LoVo (cell line): ENCODE results near the gene PRLH.

ENCODE experiments used
- DNase-seq: peaks from one replicate; pipeline ENCODE4 v3.0.0-alpha.2; 2016; ENCODE audit warnings: low spot score

Gene PRLH

DNA sequence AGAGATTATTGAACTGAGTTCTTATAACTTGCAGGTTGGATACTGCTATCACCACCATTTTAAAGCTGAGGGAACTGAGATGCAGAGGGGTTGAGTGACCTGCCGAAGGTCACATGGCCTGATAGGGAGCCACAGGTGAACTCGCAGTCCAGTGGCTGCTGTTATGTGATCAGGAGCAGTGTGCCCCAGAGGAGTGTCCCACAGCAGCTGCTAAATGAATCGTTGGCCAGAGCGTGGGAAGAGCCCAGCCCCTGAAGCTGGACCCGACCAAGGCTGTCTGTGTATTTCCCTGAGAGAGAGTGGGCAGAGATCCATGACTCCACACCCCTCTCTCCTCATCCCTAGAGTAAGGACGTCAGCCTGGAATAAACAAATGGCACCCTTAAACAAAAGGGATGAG, 26.7 kb upstream of the PRLH start:
- DNase-seq: no peak

DNA sequence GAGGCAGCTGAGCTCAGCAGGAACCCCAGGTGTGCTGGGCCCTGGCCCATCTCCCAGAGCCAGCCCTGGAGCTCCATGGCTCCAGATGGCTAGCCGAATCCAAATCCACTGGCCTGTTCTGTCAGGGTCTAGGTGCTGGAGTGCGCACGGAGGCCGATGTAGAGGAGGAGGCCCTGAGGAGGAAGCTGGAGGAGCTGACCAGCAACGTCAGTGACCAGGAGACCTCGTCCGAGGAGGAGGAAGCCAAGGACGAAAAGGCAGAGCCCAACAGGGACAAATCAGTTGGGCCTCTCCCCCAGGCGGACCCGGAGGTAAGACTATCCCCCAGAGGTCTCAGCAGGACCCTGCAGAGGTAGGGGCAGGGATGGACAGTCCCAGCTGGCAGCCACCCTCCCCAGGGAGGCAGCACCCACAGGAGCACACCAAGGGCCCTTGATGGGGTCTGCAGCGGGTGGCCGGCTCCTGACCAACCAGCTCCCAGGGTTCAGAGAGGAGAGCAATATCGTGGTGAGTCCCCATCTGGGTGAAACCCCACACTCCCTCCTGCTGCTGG, 26.1 kb upstream of the PRLH start:
- DNase-seq: no peak

DNA sequence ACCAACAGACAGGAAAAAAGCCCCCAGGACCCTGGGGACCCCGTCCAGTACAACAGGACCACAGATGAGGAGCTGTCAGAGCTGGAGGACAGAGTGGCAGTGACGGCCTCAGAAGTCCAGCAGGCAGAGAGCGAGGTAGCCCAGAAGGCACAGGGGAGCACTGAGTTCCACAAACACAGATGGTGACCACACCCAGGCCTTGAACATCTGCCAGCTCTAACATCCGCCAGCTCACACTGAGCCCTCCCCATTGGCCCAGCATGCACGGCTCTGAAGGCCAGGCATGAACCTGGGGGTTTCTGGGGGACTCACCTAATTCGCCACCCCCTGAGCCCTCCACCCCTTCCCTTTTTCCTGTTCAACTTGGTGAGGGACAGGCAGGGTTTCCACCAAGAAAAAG, 25.6 kb upstream of the PRLH start:
- DNase-seq: peak; percentile 20

DNA sequence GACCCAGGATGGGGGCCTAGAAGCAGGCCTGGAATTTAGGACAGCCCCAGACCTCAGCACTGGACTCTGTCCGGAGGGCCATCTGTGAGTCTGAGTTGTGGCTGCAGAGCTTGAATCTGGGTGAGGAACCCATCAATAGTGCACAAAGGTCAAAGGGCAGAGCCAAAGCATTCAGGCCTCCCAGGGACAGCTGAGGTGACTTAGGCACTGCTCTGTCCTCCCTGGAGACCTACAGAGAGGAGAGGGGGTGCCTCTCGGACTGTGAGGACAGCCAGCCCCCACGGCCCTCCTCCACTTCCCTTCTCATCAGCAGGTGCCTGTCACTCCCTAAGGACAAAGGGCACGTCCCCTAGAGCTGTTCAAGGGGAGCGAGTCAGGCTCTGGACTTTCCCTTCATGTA, 25.1 kb upstream of the PRLH start:
- no peak for DNase-seq

DNA sequence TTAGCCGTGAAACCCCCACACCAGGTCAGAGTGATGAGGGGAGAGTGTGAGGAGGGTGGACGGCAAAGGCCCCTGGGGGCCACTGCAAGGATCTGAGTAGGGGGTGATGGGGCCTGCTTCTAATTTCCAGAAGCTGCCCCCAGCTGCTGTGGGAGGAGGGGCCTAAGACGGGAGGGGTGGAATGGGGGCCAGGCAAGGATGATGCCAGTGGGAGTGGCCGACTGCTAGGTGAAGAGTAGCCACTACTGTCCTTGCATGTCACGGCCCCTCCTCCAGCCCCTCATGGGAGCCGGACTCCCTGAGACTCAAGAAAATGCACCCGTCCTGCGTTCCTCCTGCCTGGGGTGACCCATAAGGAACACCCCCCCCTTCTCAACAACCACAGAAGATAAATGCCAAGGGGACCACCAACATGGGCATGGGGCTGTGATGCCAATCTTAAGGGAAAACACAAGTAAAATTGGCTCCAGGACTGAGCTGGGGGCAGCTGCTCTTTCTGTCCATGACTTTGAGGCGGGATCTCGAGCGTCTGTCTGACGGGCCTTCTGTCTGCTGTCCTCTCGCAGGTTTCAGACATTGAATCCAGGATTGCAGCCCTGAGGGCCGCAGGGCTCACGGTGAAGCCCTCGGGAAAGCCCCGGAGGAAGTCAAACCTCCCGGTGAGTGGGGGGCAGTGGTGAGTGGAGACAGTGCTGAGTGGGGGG, 24.2 kb upstream of the PRLH start:
- no peak for DNase-seq

DNA sequence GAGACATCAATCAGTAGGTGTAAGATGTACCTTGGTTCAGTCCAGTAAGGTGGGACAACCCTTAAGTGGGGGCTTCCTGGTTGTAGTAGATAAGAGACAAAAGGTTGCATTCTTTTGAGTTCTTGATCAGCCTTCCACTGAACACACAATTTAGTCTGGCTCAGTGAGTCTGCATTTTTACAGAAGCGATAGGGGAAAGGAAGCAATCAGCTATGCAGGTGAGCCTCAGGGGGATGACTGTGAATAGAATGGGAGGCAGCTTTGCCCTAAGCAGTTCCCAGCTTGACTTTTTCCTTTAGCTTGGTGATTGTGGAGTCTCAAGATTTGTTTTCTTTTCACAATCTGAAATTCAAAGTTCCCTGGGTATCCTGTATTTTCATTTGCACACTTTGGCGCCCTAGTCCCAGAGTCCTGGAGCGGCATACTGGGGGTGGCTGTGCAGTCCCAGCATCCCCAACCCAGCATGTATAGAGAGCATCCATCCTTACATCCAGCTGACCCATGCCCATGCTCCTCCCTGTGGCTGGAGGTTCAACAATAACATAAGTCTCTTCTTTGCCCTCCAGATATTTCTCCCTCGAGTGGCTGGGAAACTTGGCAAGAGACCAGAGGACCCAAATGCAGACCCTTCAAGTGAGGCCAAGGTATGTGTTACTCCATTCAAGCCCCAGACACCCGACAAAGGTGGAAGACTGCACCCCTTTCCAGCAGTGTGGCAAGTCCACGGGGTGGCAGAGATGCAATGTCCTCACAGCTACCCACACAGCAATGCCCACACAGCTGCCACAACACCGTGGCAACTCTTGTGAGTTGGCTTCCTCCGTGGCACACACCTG, 20.1 kb upstream of the PRLH start:
- no peak for DNase-seq

DNA sequence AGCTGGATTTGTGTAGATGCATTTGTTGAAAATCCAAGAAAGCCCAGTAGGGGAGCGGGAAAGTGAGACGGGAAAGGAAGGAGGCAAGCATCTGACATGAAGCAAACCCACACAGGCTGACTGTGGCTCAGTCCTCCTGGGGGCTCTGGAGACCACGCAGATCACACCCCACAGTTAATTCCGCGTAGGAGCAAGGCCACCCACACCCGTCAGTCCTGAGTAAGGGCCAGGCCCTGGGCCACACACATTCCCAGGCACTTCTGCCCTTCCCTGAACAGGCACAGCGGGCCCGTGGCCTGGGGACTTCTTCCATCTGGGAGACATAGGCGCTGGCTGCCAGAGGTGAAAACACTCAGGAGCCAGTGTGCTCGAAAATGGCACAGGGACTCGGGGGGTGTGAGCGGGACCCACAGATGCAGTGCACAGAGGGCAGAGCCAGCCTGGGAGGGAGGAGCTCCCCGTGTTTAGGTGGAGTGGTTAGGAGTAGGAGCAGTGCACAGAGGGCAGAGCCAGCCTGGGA, 19.4 kb upstream of the PRLH start:
- no peak for DNase-seq

DNA sequence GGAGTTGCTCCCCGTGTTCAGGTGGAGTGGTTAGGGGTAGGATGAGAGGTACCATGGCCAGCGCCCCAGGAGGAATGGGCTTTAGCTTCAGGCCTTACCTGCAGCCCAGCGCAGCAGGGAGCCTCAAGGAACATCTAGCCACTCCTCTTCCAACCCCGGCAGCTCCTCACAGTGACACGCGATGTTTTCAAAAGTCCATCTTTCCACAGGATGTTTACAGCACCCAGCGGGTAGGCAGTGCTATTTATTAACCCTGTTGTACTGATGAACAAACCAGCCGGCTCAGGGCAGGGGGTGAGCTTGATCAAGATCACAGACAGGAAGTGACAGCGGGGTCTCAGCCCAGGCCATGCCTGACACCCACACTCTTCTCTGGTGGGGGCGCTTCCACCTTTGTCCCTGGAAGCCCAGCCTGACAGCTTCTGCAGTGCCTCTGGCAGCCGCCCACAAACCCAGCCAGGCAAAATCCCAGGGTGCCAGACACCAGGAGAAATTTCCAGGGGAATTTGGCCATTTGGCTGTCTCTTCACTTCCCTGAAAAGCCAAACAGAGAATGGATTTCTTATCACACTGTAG, 18.4 kb upstream of the PRLH start:
- DNase-seq: no peak

DNA sequence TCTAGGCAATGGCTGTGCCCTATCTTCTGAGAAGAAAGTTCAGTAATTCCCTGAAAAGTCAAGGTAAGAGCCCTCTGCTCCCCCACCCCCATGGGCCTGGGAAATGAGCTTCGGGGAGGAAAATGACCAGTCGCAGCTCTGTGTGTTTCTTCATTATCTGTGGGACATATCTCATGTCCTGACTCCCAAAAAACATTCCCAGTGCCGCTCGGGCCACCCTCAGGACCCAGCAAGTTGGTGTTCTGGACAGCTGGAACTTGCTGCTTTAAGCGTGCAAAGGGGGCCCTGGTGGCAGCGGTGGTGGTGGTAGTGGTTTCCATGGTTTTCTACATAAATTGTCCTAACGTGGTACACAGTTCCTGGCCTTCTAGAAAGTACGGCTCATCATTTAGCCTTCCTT, 17.2 kb upstream of the PRLH start:
- no peak for DNase-seq

DNA sequence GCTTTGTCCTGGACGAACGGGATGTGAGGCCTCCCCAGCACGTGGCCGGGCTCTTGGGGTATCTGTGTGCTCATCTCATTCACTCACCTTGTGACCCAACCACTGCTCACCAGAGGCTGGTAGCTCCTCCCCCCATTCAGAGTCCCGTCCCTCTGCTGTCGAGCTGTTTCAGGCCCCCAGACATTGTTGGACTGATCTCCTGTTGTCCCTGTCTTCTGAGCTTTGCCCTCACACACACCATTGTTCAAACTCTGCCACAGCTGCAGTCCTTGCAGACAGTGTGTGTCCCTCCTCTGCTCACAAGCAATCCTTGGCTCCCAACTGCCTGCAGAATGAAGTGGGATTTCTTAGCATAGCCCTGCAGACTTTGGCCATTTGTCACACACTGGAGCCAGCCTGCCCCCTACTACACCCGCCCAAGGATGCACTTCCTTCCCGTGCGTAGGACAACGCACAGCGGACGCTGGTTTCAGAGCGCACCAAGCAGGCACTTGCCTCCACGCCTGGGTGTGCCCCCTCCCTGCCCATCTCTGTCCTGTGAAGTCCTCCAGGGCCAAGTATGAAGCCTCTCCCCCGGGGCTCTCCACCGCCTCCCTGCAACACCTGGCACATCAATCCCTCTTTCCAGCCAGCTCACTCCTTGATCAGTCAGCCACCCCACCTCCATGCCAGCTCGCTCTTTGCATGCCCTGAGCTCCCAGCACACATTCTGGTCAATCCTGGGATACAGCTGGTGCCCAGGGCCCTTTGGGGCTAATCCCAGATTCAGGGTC, 16.5 kb upstream of the PRLH start:
- DNase-seq: no peak

DNA sequence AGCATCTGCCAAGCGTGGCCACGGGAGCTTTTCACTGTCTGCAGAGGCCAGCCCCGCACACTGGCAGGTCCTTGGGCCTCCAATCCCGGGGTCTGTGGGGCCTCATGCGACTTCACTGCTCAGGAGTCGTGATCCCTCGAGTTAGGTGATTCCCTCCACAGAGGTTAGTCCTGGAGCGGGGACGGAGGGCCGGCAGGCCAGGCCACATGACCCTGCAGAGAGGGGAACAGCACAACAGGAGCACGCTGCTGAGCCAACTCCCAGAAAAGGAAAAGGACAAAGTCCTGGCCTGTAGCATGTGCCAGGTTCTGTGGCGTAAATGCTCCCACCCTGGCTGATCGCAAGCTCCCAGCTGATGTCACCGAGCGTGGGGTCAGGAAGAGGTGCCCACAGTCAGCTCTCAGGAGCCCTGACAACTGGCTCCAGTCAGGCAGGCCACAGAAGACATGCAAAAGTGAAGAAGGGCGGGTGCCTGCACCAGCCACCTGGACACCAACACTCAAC, 15.3 kb upstream of the PRLH start:
- no peak for DNase-seq

DNA sequence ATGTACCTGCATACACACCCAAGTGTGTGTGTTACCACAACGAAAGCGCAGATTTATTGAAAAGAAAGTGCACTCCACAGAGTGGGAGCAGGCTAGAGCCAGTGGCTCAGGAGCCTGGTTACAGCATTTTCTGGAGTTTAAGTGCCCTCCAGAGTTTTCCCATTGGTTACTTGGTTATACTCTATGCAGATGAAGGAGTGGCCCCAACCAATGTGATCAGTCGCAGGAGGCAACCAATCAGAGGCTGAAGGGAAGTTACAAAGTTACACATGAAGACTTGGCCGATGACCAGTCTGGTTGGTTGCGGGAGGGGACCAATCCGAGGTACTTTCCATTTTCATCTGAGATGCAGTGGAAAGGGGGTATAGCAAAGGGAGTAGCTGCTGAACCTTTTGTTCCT, 13.5 kb upstream of the PRLH start:
- DNase-seq: no peak

DNA sequence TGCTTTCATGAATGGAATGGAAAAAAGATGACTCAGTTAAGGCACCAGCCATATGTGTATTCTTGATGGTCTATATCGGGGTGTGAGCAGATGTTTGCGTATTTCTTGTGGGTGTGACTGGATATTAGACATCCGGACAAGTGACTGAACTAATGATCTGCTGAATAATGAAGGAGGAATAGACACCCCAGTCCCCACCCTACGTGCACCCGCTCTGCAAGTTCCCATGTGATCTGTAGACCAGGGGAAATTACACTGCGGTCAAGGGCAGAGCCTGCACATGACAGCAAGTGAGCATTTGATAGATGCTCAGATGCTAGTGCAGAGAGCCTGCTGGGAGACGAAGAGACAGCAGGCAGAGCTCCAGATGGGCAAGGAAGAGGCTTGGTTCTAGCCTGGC, 12.4 kb upstream of the PRLH start:
- DNase-seq: no peak

DNA sequence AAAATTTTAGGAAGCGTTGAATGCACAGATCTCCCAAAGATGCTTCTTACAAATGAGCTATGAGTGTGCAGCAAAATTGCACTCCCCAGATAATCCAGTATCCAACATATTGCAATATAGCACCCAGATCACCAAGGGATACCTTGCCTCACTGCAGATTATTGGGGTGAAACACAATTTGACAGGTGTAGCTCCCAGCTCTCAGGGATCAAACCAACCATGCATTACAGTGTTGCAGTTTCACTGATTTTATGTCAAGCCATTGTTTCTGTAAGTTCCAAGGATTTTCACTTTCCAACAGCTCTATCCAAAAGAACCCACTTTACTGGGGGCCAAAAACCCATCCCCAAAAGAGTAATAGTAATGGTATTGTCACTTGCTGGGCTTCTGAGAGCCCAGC, 10.8 kb upstream of the PRLH start:
- no peak for DNase-seq

DNA sequence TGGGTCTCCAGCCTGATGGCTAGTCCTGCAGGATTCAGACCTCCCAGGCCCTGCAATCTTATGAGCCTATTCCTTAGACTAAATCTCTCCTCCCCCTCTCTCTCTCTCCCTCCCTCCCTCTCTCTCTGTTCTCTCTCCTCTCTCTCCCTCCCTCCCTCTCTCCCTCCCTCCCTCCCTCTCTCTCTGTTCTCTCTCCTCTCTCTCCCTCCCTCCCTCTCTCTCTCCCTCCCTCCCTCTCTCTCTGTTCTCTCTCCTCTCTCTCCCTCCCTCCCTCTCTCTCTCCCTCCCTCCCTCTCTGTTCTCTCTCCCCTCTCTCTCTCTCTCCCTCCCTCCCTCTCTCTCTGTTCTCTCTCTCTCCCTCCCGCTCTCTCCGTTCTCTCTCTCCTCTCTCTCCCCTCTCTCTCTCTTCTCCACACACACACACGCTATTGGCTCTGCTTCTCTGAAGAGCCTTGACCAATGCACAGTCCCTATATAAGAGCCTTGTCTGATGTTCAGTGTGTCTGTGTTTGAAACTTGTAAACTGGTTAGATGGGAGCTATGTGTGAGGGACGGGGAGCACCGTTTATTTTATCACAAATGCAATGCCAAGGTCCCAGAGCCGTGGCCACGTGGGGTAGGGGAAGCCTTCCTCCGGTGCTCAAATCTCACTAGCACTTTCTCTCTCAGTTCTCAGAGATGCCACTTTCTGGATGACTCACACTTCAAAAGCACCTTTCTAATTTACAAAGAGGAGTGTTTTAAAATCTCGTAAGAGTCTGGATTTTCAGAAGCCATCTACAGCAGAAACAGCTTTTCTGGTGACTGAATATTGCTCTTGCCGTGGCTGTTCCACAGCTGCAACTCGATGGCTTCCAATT, 9.4 kb upstream of the PRLH start:
- DNase-seq: no peak

DNA sequence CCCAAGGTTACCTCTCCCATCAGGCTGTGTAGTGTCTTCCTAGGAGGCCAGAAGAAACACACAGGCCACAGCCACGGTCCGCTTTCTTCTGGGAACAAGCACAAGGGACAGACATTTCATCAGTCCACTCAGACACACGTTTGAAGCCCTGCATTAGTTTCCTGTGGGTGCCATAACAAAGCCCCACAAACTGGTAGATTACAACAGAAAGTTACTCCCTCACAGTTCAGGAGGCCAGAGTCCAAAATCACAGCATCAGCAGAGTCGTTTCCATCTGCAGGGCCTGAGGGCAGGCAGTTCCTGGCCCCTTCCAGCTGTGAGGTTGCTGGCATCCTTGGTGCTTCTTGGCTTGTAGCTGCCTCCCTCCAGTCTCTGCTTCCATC, 8.8 kb upstream of the PRLH start:
- DNase-seq: no peak

DNA sequence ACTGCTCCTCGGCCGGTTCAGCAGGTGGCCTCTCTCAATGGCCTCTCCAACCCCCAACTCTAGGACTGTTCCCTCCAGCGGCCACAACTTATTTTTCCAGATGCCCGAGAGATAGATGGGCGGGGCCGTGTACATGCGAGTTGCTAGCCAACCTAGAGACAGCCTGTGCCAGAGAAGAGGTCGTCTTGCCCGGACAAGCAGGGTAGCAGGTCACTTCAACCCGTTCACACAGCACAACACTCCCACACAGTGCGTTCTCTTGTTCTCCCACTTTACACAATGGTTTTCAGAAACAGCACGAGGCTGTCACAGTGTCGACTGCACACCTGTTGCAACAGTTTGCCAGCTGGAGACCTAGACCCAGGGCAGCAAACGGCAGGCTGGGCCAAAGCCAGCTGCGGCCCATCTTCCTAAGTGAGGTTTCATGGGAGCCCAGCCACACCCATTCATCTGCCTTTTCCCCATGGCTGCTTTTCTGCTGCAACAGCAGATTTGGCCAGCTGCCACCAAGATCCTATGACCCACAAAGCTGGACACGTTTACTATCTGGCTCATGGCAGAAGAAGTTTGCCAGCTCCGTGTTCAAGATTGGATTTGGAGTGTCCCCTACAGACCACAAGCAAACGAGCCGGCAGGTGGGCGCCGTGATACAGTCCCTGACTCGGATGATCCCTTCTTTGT, 7.3 kb upstream of the PRLH start:
- DNase-seq: peak; percentile 40

DNA sequence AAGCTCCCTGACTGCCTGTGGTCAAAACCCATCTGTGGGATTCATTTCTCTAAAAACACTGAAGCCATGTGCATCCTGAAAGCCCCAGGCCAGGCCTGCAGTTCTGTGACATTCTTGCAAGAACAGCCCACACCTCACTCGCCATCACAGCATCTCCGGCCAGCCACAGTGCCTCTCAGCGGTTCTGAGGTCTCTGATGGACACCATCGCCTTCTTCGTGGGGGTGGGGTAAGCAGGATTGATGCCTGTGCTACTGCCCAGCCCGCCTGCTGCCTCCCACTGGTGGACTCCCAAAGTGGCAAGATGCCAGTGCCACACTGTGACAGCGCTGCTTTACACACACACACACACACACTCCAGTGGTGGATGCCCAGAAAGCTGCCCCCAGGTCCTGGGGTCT, 5.2 kb upstream of the PRLH start:
- DNase-seq: no peak

DNA sequence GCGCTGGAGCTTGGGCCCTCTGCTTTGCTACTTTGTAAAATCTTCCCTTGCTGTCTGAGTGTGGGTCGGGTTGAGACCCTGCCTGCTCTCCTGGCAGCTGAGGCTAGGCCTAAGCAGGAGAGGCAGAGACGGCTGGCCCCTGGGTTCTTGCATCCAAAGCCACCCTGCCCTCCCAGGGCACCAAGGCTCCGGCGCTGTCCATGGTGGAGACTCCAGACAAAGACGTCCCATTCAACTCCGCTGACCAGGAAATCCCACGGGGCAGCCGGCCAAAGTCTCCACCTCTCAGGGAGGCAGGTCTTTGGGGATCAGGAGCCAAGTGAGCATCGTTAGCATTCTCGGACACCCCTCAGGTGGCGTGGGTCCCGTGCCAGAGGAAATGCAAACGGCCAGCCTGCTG, 2.6 kb upstream of the PRLH start:
- DNase-seq: peak; percentile 4

DNA sequence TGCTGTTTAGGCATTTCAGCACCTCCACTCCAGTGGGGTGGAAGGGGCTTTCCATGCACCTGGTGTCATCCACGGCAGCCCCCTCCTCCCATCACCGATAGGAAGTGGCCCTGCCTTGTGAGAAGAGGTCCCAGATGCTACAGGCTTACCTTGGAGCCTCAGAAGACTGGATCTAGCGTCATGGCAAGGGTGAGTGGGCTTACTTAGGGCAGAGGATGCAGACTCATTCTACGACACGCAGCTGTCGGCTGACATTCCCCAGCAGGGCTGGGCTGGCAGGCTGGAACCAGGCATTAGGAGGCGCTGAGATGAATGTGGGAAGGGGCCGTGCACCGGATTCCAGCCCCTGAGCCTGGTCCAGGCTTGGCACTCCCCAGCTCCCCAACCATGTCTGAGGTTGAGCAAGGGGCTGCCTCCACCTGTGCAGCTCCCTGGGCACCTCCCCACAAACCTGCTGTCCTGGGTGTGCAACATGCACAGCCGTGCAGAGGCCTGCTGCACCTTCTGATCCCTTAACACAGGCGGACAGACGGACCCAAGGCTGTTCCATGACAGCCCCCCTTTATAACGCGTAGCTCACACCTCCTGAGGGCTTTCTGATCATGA, 1.7 kb upstream of the PRLH start:
- no peak for DNase-seq
